Measurements from ENCODE around the gene NDNF. TPM values are rescaled to one million over a fixed set of nuclear protein-coding genes. Genes with fewer than 3 reads are reported as not detected.

The NDNF gene
- total RNA-seq (100 to 1,000 TPM in 1 of 2 donors, 10 to 100 TPM in 1; 60.1 to 130 TPM), polyA plus RNA-seq (ENCODE audit: insufficient read length in 2 of 2) (10 to 100 TPM; 24.3 to 27.6 TPM)
- long read RNA-seq, donor 1, transcript NDNF-201 (4 exons, 2,885 nt), result major isoform, 5 of 5 reads
- long read RNA-seq, donor 1, partial matches to known transcripts, result 0 of 5 reads
- long read RNA-seq, donor 1, other reads (novel, unspliced or antisense), result 0 of 5 reads
- long read RNA-seq, donor 2, transcript NDNF-201 (4 exons, 2,885 nt), result major isoform, 8 of 8 reads
- long read RNA-seq, donor 2, partial matches to known transcripts, result 0 of 8 reads
- long read RNA-seq, donor 2, other reads (novel, unspliced or antisense), result 0 of 8 reads
- long read RNA-seq, donor 3, transcript NDNF-201 (4 exons, 2,885 nt), result major isoform, 6 of 6 reads
- long read RNA-seq, donor 3, partial matches to known transcripts, result 0 of 6 reads
- long read RNA-seq, donor 3, other reads (novel, unspliced or antisense), result 0 of 6 reads
- long read RNA-seq, donor 4, transcript NDNF-201 (4 exons, 2,885 nt), result major isoform, 23 of 30 reads
- long read RNA-seq, donor 4, partial matches to known transcripts, result 6 of 30 reads
- long read RNA-seq, donor 4, other reads (novel, unspliced or antisense), result 0 of 30 reads

- H3K27me3 ChIP-seq (ENCODE audit: control insufficient read depth, insufficient read depth, low read length), result peaks cover 26% of the 10 kb centered on the region
- H3K4me1 ChIP-seq (ENCODE audit: control insufficient read depth, insufficient read depth, low read length), result peaks cover 21% of the 10 kb centered on the region
- peak within 1 kb of the TSS; percentile 65 for H3K4me3 ChIP-seq (ENCODE audit: low read depth, low read length)
- peak within 1 kb of the TSS; percentile 79 for H3K27ac ChIP-seq (ENCODE audit: low read depth, low read length)
- under 1% methylated on average over 67 of the region's 76 CpGs for WGBS (ENCODE audit: insufficient coverage)
- no peaks in the 10 kb centered on the region for H3K36me3 ChIP-seq (ENCODE audit: control insufficient read depth, insufficient read depth, low read length)
- no peaks in the 10 kb centered on the region for H3K9me3 ChIP-seq (ENCODE audit: control insufficient read depth, insufficient read depth, low read length)
- DNase-seq (ENCODE audit: low read depth in 4 of 6, low spot score in 6 of 6), result peak in 3 of 6 donors; percentile 26 to 87 (median 74)
Observed at GRCh38 chr4:121072224-121073003, at the start of gene NDNF. TSS of gene NDNF (minus strand) at chr4:121072535. CDS start at chr4:121045837, 26,698 bp downstream.

GRCh38 chr4:121119715-121120114, 47.4 kb upstream of the NDNF start:
- no peaks in the 10 kb centered on the region for H3K9me3 ChIP-seq (ENCODE audit: control insufficient read depth, insufficient read depth, low read length)
- no peaks in the 10 kb centered on the region for H3K27me3 ChIP-seq (ENCODE audit: control insufficient read depth, insufficient read depth, low read length)
- no peak for DNase-seq (ENCODE audit: low read depth in 4 of 6, low spot score in 6 of 6)
- WGBS (ENCODE audit: insufficient coverage), result no CpG with 5 or more reads among the region's 1 CpG
- no peak overlapping the region for H3K4me3 ChIP-seq (ENCODE audit: low read depth, low read length)
- no peaks in the 10 kb centered on the region for H3K36me3 ChIP-seq (ENCODE audit: control insufficient read depth, insufficient read depth, low read length)
- H3K4me1 ChIP-seq (ENCODE audit: control insufficient read depth, insufficient read depth, low read length), result no peaks in the 10 kb centered on the region
- no peak overlapping the region for H3K27ac ChIP-seq (ENCODE audit: low read depth, low read length)

- no peak overlapping the region for H3K4me3 ChIP-seq (ENCODE audit: low read depth, low read length)
- no peak overlapping the region for H3K27ac ChIP-seq (ENCODE audit: low read depth, low read length)
- H3K9me3 ChIP-seq (ENCODE audit: control insufficient read depth, insufficient read depth, low read length), result no peaks in the 10 kb centered on the region
- no peak for DNase-seq (ENCODE audit: low read depth in 4 of 6, low spot score in 6 of 6)
- H3K36me3 ChIP-seq (ENCODE audit: control insufficient read depth, insufficient read depth, low read length), result no peaks in the 10 kb centered on the region
- WGBS (ENCODE audit: insufficient coverage), result 33% methylated on average over 1 of the region's 2 CpGs
- no peaks in the 10 kb centered on the region for H3K27me3 ChIP-seq (ENCODE audit: control insufficient read depth, insufficient read depth, low read length)
- H3K4me1 ChIP-seq (ENCODE audit: control insufficient read depth, insufficient read depth, low read length), result no peaks in the 10 kb centered on the region
Observed at GRCh38 chr4:121118344-121118743, 46.0 kb upstream of the NDNF start.

GRCh38 chr4:121114756-121115155, 42.4 kb upstream of the NDNF start:
- Histone ChIP-seq H3K27ac (ENCODE audit: low read depth, low read length) (no peak overlapping the region), H3K4me1 (ENCODE audit: control insufficient read depth, insufficient read depth, low read length) (no peaks in the 10 kb centered on the region), H3K4me3 (ENCODE audit: low read depth, low read length) (no peak overlapping the region), H3K27me3 (ENCODE audit: control insufficient read depth, insufficient read depth, low read length) (no peaks in the 10 kb centered on the region), H3K36me3 (ENCODE audit: control insufficient read depth, insufficient read depth, low read length) (no peaks in the 10 kb centered on the region), H3K9me3 (ENCODE audit: control insufficient read depth, insufficient read depth, low read length) (peaks cover 1% of the 10 kb centered on the region)
- no CpG with 5 or more reads among the region's 1 CpG for WGBS (ENCODE audit: insufficient coverage)
- no peak for DNase-seq (ENCODE audit: low read depth in 4 of 6, low spot score in 6 of 6)

- Histone ChIP-seq H3K4me3 (ENCODE audit: low read depth, low read length) (no peak overlapping the region), H3K36me3 (ENCODE audit: control insufficient read depth, insufficient read depth, low read length) (no peaks in the 10 kb centered on the region), H3K9me3 (ENCODE audit: control insufficient read depth, insufficient read depth, low read length) (peaks cover 1% of the 10 kb centered on the region), H3K27ac (ENCODE audit: low read depth, low read length) (no peak overlapping the region), H3K4me1 (ENCODE audit: control insufficient read depth, insufficient read depth, low read length) (no peaks in the 10 kb centered on the region), H3K27me3 (ENCODE audit: control insufficient read depth, insufficient read depth, low read length) (no peaks in the 10 kb centered on the region)
- no peak for DNase-seq (ENCODE audit: low read depth in 4 of 6, low spot score in 6 of 6)
Observed at GRCh38 chr4:121112530-121112929, 40.2 kb upstream of the NDNF start.

GRCh38 chr4:121108557-121108956, 36.2 kb upstream of the NDNF start:
- Histone ChIP-seq H3K36me3 (ENCODE audit: control insufficient read depth, insufficient read depth, low read length) (no peaks in the 10 kb centered on the region), H3K9me3 (ENCODE audit: control insufficient read depth, insufficient read depth, low read length) (peaks cover 1% of the 10 kb centered on the region), H3K4me1 (ENCODE audit: control insufficient read depth, insufficient read depth, low read length) (no peaks in the 10 kb centered on the region), H3K27ac (ENCODE audit: low read depth, low read length) (no peak overlapping the region), H3K27me3 (ENCODE audit: control insufficient read depth, insufficient read depth, low read length) (no peaks in the 10 kb centered on the region), H3K4me3 (ENCODE audit: low read depth, low read length) (no peak overlapping the region)
- 50% methylated on average over 1 of the region's 2 CpGs for WGBS (ENCODE audit: insufficient coverage)
- no peak for DNase-seq (ENCODE audit: low read depth in 4 of 6, low spot score in 6 of 6)

- H3K27me3 ChIP-seq (ENCODE audit: control insufficient read depth, insufficient read depth, low read length), result no peaks in the 10 kb centered on the region
- 92% methylated on average over 3 of the region's 4 CpGs for WGBS (ENCODE audit: insufficient coverage)
- no peaks in the 10 kb centered on the region for H3K4me1 ChIP-seq (ENCODE audit: control insufficient read depth, insufficient read depth, low read length)
- H3K4me3 ChIP-seq (ENCODE audit: low read depth, low read length), result no peak overlapping the region
- DNase-seq (ENCODE audit: low read depth in 4 of 6, low spot score in 6 of 6), result no peak
- H3K36me3 ChIP-seq (ENCODE audit: control insufficient read depth, insufficient read depth, low read length), result no peaks in the 10 kb centered on the region
- no peak overlapping the region for H3K27ac ChIP-seq (ENCODE audit: low read depth, low read length)
- peaks cover 1% of the 10 kb centered on the region for H3K9me3 ChIP-seq (ENCODE audit: control insufficient read depth, insufficient read depth, low read length)
Observed at GRCh38 chr4:121107507-121107906, 35.2 kb upstream of the NDNF start.

GRCh38 chr4:121100093-121100775, 27.9 kb upstream of the NDNF start:
- Histone ChIP-seq H3K4me3 (ENCODE audit: low read depth, low read length) (no peak overlapping the region), H3K9me3 (ENCODE audit: control insufficient read depth, insufficient read depth, low read length) (peaks cover 3% of the 10 kb centered on the region), H3K27me3 (ENCODE audit: control insufficient read depth, insufficient read depth, low read length) (no peaks in the 10 kb centered on the region), H3K4me1 (ENCODE audit: control insufficient read depth, insufficient read depth, low read length) (no peaks in the 10 kb centered on the region), H3K27ac (ENCODE audit: low read depth, low read length) (no peak overlapping the region), H3K36me3 (ENCODE audit: control insufficient read depth, insufficient read depth, low read length) (no peaks in the 10 kb centered on the region)
- no CpG with 5 or more reads among the region's 2 CpGs for WGBS (ENCODE audit: insufficient coverage)
- no peak for DNase-seq (ENCODE audit: low read depth in 4 of 6, low spot score in 6 of 6)

GRCh38 chr4:121098266-121098665, 25.9 kb upstream of the NDNF start:
- no peak for DNase-seq (ENCODE audit: low read depth in 4 of 6, low spot score in 6 of 6)
- H3K36me3 ChIP-seq (ENCODE audit: control insufficient read depth, insufficient read depth, low read length), result no peaks in the 10 kb centered on the region
- H3K27ac ChIP-seq (ENCODE audit: low read depth, low read length), result no peak overlapping the region
- WGBS (ENCODE audit: insufficient coverage), result no CpG with 5 or more reads among the region's 2 CpGs
- no peak overlapping the region for H3K4me3 ChIP-seq (ENCODE audit: low read depth, low read length)
- no peaks in the 10 kb centered on the region for H3K4me1 ChIP-seq (ENCODE audit: control insufficient read depth, insufficient read depth, low read length)
- H3K27me3 ChIP-seq (ENCODE audit: control insufficient read depth, insufficient read depth, low read length), result no peaks in the 10 kb centered on the region
- peaks cover 3% of the 10 kb centered on the region for H3K9me3 ChIP-seq (ENCODE audit: control insufficient read depth, insufficient read depth, low read length)

Measured in spinal cord (tissue), 10 donors.